Measurements from ENCODE around the gene CLIP2.
A peak's percentile ranks its signal among the peaks of the same experiment; 100 is the strongest.
"Not testable (repeated sequence)": the region's sequence is repeated elsewhere in the genome, so short reads cannot be mapped to it uniquely, and the experiment has no call there.

The CLIP2 gene

GRCh38 chr7:74289018-74289658 lies at the start of gene CLIP2:
Gene CLIP2, plus strand, starts transcription at chr7:74289407. Its CDS starts 28,140 bp downstream, at chr7:74317547.
- peak; percentile 92 for DNase-seq (ENCODE audit: low spot score)

GRCh38 chr7:74240482-74240881 lies 48.7 kb upstream of the CLIP2 start:
- no peak for DNase-seq (ENCODE audit: low spot score)

GRCh38 chr7:74242122-74242443 lies 47.1 kb upstream of the CLIP2 start:
- DNase-seq (ENCODE audit: low spot score), result no peak

GRCh38 chr7:74246497-74246896 lies 42.7 kb upstream of the CLIP2 start:
- DNase-seq (ENCODE audit: low spot score), result no peak

GRCh38 chr7:74248156-74248555 lies 41.1 kb upstream of the CLIP2 start:
- DNase-seq (ENCODE audit: low spot score), result no peak

GRCh38 chr7:74249058-74249457 lies 40.1 kb upstream of the CLIP2 start:
- not testable (repeated sequence) for DNase-seq (ENCODE audit: low spot score)

GRCh38 chr7:74252893-74253292 lies 36.3 kb upstream of the CLIP2 start:
- DNase-seq (ENCODE audit: low spot score), result no peak

GRCh38 chr7:74253331-74253730 lies 35.9 kb upstream of the CLIP2 start:
- DNase-seq (ENCODE audit: low spot score), result no peak

- peak; percentile 10 for DNase-seq (ENCODE audit: low spot score)
Measured at GRCh38 chr7:74253835-74254128, 35.4 kb upstream of the CLIP2 start.

- peak; percentile 98 for DNase-seq (ENCODE audit: low spot score)
Measured at GRCh38 chr7:74254129-74254857, 34.9 kb upstream of the CLIP2 start, which contains the start of gene RFC2. Gene RFC2, minus strand, starts transcription at chr7:74254399. Its CDS starts 16 bp downstream, at chr7:74254383.

- no peak for DNase-seq (ENCODE audit: low spot score)
Measured at GRCh38 chr7:74254858-74255379, 34.3 kb upstream of the CLIP2 start.

- not testable (repeated sequence) for DNase-seq (ENCODE audit: low spot score)
Measured at GRCh38 chr7:74255461-74255860, 33.7 kb upstream of the CLIP2 start.

- peak; percentile 72 for DNase-seq (ENCODE audit: low spot score)
Measured at GRCh38 chr7:74256491-74257408, 32.5 kb upstream of the CLIP2 start.

GRCh38 chr7:74258639-74259038 lies 30.6 kb upstream of the CLIP2 start:
- no peak for DNase-seq (ENCODE audit: low spot score)

- DNase-seq (ENCODE audit: low spot score), result no peak
Measured at GRCh38 chr7:74262639-74263398, 26.4 kb upstream of the CLIP2 start.

- no peak for DNase-seq (ENCODE audit: low spot score)
Measured at GRCh38 chr7:74263399-74264120, 25.6 kb upstream of the CLIP2 start.

GRCh38 chr7:74266191-74266963 lies 22.8 kb upstream of the CLIP2 start:
- no peak for DNase-seq (ENCODE audit: low spot score)

- no peak for DNase-seq (ENCODE audit: low spot score)
Measured at GRCh38 chr7:74267756-74268565, 21.2 kb upstream of the CLIP2 start.

- DNase-seq (ENCODE audit: low spot score), result no peak
Measured at GRCh38 chr7:74269757-74270277, 19.4 kb upstream of the CLIP2 start.
